ENCODE results near the gene STK32B. TPM values are rescaled to one million over a fixed set of nuclear protein-coding genes. Genes with fewer than 3 reads are reported as not detected.

Gene STK32B
- total and polyA plus RNA-seq, 8 donors: 0.55 to 6.6 (median 1.6) TPM

DNA sequence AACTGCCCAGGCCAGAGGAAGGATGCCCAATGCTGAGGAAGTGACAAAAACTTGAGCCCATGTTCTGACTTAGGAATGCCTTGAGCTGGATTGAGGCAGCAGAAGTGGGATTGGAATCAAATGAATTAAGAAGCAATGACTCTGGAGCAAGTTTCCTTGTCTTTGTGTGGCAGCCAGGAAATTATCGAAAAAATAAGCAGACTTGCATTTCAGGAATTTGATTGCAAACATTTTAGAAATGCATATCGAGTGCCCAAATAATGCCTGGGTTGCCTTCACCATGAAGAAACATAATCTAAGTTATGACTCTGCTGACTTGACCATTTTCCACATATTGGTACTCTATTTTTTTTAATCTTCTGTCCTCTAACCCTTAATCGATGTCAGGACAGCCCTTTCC lies 41.5 kb upstream of the STK32B start:
- FAIRE-seq: no peak
- 64 to 82% methylated on average over 3 of the region's 3 CpGs for WGBS, 2 donors
- TF ChIP-seq, protein P1, sequence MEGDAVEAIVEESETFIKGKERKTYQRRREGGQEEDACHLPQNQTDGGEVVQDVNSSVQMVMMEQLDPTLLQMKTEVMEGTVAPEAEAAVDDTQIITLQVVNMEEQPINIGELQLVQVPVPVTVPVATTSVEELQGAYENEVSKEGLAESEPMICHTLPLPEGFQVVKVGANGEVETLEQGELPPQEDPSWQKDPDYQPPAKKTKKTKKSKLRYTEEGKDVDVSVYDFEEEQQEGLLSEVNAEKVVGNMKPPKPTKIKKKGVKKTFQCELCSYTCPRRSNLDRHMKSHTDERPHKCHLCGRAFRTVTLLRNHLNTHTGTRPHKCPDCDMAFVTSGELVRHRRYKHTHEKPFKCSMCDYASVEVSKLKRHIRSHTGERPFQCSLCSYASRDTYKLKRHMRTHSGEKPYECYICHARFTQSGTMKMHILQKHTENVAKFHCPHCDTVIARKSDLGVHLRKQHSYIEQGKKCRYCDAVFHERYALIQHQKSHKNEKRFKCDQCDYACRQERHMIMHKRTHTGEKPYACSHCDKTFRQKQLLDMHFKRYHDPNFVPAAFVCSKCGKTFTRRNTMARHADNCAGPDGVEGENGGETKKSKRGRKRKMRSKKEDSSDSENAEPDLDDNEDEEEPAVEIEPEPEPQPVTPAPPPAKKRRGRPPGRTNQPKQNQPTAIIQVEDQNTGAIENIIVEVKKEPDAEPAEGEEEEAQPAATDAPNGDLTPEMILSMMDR (IDR thresholded peaks at IDR 0.05): no peak
- Histone ChIP-seq H3K4me3 (no peak overlapping the region), H3K27ac (no peak overlapping the region), H3K4me1 (no peaks in the 10 kb centered on the region), H3K27me3 (peaks cover 0 to 1% (median 0%) of the 10 kb centered on the region in 4 donors), H3K9me3 (no peaks in the 10 kb centered on the region), H3K36me3 (no peaks in the 10 kb centered on the region)
- ATAC-seq: no peak
- no peak for DNase-seq
- intact Hi-C loops (cut with DNase I): no loop called here

DNA sequence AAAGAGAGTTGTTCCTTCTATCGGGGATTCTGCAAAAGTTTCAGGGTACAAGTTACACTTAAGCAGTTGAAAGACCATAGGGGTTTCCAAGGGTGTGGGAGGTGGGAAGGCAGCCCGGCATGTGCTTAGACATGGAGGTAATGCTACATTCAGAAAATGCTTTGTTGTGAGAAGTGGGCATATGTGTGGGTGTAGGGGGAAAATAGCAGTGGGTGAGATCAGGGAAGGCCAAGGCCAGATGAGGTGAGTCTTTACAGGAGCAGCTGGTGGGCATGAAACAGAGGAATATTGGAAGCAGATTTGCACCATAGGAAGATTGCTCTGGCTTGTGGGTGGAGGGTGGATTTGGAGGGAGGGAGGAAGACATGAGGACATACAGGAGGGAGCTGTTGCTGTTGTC lies 40.3 kb upstream of the STK32B start:
- FAIRE-seq (no peak), ATAC-seq (no peak), DNase-seq (no peak)
- no peak overlapping the region for H3K4me3 ChIP-seq
- intact Hi-C loops (cut with DNase I): no loop called here
- TF ChIP-seq, protein P1 (IDR thresholded peaks at IDR 0.05): no peak
- no peak overlapping the region for H3K27ac ChIP-seq
- H3K9me3 ChIP-seq: no peaks in the 10 kb centered on the region
- no peaks in the 10 kb centered on the region for H3K4me1 ChIP-seq
- WGBS, 2 donors: 74 to 85% methylated on average over 2 of the region's 2 CpGs
- H3K36me3 ChIP-seq: no peaks in the 10 kb centered on the region
- H3K27me3 ChIP-seq: no peaks in the 10 kb centered on the region

- ATAC-seq: no peak
- Histone ChIP-seq H3K9me3 (no peaks in the 10 kb centered on the region), H3K27ac (no peak overlapping the region), H3K4me3 (no peak overlapping the region), H3K36me3 (no peaks in the 10 kb centered on the region), H3K27me3 (no peaks in the 10 kb centered on the region), H3K4me1 (no peaks in the 10 kb centered on the region)
- 74 to 75% methylated on average over 5 of the region's 5 CpGs for WGBS, 2 donors
- no peak for DNase-seq
- intact Hi-C loops (cut with DNase I): no loop called here
- no peak for FAIRE-seq
- TF ChIP-seq, protein P1 (IDR thresholded peaks at IDR 0.05): no peak
Measured at GRCh38 chr4:5012244-5012898, 38.9 kb upstream of the STK32B start.

- intact Hi-C loops (cut with DNase I): no loop called here
- TF ChIP-seq, protein P1 (IDR thresholded peaks at IDR 0.05): no peak
- H3K4me1 ChIP-seq: no peaks in the 10 kb centered on the region
Measured at GRCh38 chr4:5012958-5013357, 38.3 kb upstream of the STK32B start.

DNA sequence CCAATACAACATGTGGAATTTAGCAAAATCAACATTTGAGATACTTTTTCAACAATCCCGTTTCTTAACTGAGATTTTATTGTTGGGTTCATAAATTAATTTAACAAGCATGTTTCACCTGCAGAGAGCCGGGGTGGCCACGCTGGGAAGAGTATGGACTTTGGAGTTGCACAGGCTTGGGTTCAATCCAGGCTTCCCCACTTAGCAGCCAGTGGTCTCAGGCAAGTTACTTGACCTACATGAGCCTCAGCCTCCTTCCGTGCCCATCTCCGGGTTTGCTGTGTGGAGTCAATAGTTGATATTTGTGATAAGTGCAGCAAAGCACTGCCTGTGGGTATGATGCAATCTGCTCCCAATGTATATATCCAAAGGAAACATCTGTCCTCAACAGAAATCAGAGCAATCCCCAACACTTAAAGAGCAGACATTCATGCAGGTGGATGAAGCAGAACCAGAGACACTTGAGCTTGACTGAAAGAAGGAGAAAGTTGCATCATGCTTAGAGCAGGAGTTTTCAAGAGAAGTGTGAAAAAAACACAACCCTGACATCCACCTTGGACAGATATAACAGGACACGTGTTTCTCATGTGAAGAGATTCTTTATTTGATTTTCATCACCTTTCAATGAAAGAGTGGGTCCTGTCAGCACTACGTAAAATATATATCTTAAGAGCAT lies 37.1 kb upstream of the STK32B start:
- intact Hi-C loops (cut with DNase I): no loop called here
- H3K4me1 ChIP-seq: no peaks in the 10 kb centered on the region
- FAIRE-seq (no peak), ATAC-seq (no peak), DNase-seq (no peak)
- TF ChIP-seq, protein P1 (IDR thresholded peaks at IDR 0.05): no peak
- H3K27me3 ChIP-seq: peaks cover 0 to 5% (median under 1%) of the 10 kb centered on the region in 4 donors
- no peak overlapping the region for H3K27ac ChIP-seq
- H3K9me3 ChIP-seq: no peaks in the 10 kb centered on the region
- H3K36me3 ChIP-seq: no peaks in the 10 kb centered on the region
- 46 to 61% methylated on average over 7 of the region's 7 CpGs for WGBS, 2 donors
- H3K4me3 ChIP-seq: no peak overlapping the region

More at GRCh38 chr4:5012958-5013357, 38.3 kb upstream of the STK32B start:
- peaks cover 0 to 3% (median 0%) of the 10 kb centered on the region in 4 donors for H3K27me3 ChIP-seq
- FAIRE-seq: no peak
- ATAC-seq: no peak
- 34 to 55% methylated on average over 2 of the region's 2 CpGs for WGBS, 2 donors
- H3K36me3 ChIP-seq: no peaks in the 10 kb centered on the region
- H3K4me3 ChIP-seq: no peak overlapping the region
- no peaks in the 10 kb centered on the region for H3K9me3 ChIP-seq
- DNase-seq: no peak
- no peak overlapping the region for H3K27ac ChIP-seq
